DMS153 treated with DMSO at 0.1 percent for 48 hours (cell line): ENCODE results near the gene TNK2.
"Not testable (repeated sequence)": the region's sequence is repeated elsewhere in the genome, so short reads cannot be mapped to it uniquely, and the experiment has no call there.

ENCODE experiments used
- DNase-seq: peaks from one replicate; lab custom pipeline; 2025; ENCODE audit not compliant: unreplicated experiment; lab: John Stamatoyannopoulos, UW

The TNK2 gene

DNA sequence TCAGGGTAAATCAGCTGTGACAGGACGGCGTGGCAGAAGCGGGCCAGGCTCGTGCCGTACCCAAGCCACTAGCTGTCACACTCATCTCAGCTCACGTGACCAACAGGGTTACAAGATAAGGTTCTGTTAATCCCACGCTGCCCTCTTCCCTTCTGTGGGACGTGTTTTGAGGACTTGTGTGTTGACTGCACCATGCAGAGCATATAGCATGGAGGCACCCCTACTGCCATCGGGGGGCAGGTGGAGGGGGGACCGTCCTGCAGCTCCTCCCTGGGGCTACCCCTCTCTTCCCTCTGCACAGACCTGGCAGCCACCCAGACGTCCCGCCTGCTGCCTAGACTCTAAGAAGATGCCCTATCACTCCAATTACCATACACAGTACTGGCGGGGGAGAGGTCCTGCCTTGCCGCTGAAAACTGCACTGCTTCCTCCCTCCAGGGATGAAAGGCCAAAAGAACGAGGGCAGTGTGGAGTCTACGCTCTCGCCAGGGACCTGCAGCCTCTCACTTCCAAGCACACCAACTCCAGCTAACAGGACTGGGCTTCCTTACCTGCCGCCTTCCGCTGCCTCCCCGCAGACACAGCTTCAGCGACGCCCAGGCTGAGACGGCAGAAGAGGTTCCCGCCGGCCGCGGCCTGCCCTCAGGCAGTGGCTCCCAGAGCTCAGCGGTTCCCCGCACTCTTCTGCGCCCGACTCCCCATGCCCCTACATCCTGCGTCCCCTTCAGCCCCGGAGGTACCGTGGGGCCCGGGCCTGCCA, at the start of gene TNK2:
Gene TNK2, minus strand, starts transcription at position 618 of the 760 bp plus-strand sequence. CDS start 19,963 bp downstream, outside the sequence.
- peak; percentile 23 for DNase-seq

DNA sequence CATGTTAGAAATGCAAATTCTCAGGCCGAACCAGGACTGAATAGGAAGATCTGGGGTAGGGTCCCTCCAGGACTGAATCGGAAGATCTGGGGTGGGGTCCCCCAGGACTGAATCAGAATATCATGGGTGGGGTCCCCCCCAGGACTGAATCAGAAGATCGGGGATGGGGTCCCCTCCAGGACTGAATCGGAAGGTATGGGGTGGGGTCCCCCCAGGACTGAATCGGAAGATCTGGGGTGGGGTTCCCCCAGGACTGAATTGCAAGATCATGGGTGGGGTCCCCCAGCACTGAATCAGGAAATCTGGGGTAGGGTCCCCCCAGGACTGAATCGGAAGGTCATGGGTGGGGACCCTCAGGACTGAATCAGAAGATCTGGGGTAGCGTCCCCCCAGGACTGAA, 48.2 kb upstream of the TNK2 start:
- no peak for DNase-seq

DNA sequence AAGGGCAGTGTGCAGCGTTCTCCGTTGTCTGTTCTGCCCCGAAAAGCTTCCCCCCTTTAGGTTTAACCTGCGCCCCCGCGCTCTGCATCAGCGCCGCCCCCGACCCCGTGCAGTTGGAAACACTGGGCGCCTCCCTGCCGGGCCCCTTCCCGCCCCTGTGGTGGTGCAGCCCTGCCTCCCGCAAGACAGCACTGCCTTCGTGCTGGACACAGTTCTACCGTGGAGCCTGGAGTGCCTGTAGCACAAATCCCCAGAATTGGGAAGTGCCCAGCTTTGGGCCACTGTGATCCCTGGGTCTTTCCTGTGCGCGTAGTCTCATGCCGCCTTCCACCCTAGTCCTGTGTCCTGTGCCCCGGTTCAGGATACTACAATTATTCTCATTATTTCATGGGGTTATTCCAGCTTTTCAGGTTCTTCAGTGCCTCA, 47.1 kb upstream of the TNK2 start:
- DNase-seq = not testable (repeated sequence)

DNA sequence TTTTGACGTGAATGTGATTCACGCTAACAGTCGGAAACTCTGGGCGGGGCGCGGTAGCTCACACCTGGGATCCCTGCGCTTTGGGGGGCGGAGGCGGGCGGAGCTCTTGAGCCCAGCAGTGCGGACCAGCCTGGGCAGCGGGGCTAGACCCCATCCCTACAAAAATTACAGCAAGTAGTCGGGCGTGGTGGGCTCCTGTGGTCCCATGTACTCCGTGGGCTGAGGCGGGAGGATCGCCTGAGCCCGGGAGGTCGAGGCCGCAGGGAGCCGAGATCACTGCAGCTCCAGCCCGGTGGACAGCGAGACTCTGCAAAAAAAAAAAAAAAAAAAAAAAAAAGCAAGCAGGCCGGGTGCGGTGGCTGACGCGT, 46.4 kb upstream of the TNK2 start:
- not testable (repeated sequence) for DNase-seq

DNA sequence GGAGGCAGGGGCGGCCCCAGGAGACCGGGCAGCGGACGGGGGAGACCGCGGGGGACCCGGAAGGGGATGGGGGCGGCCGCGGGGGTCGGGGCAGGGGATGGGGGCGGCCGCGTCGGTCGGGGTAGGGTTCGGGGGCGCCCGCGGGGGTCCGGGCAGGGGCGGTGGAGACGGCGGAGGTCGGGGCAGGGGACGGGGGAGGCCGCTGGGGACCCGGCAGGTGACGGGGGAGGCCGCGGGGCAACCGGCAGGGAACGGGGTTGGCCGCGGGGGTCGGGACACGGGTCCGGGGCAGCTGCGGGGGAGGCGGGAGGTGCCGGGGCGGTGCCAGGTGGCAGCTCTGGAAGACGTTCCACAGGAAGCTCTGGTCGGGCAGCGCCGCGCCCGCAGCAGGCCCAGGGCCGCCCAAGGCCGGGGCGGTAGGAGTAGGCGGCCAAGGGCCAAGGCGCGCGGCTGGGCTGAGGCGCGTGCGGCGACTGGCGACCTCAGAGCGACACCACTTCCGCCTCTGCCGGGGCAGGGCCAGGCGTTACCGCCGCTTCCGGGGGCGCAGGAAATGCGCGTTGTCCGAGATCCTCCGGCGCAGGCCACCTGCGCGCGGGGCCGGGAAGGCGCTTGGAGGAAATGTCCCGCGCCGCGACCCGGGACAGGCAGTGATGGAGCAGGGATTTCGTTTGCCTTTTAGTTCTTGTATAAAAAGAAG, 45.9 kb upstream of the TNK2 start:
- not testable (repeated sequence) for DNase-seq

DNA sequence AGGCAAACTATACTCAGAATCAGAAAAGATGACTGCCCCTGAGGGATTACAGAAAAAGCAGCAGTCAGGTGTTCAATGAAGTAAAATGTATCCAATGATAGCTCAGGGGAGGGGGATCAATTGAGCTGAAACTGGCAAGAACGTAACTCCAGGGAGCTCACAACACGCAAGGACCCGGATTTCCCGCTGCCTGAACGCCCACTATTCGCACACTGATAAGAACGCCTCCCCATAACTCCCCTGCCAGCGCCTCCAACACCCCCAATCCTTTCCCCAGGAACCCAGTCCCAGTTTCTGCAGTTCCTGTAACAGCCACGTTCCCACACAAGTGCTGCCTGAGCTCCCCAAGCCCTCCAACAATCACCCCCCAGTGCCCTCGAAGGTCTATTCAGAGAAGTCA, 44.2 kb upstream of the TNK2 start:
- not testable (repeated sequence) for DNase-seq

DNA sequence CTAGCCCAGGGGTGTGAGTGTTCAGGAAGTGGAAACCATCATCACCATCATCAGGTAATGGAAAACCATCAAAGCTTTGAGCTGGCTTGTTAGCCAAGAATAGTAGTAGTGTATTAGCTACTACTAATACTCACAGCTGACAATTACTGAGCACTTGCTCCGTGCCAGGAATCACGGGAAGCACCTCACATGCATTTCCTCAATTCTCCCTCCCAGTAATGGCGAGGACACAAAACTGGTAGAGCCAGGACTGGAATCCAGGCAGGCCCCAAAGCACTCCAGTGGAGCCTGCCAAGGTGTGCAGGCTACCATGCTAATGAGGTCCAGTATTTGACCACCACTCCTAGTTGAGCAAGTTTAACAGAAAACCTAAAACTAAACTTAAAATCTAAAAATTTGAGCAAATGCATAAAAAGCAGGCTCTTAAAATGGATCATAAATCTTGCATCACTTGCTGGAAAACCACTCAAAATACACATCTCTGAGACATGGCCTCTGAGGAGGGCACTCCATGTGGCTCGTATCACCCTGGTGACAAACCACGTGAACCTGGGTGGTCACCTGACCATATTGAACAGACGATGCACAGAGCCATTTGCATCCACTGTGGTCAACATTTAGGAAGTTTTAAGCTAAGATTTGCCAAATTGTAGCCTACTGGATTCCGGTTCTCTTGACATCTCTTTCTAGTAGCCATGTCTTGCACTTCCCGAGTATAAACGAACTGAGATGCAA, 43.3 kb upstream of the TNK2 start:
- DNase-seq = not testable (repeated sequence)

DNA sequence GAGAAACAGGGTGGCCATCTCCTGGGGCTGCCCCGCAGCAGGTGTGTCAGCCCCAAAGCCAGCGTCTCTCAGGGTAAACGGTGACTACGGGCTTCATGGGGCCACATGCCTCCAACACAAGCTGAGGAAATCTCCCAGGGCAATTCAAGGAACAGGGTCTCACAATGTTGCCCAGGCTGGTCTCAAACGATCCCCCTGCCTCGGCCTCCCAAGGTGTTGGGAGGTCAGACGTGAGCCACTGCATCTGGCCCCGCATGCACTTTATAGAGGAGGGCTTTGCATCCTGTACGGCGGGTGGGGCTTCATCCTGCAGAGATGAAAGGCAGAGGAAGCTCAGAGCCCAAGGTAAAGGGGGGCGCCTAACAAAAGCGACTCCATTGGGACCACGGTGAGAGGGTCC, 42.4 kb upstream of the TNK2 start:
- not testable (repeated sequence) for DNase-seq

DNA sequence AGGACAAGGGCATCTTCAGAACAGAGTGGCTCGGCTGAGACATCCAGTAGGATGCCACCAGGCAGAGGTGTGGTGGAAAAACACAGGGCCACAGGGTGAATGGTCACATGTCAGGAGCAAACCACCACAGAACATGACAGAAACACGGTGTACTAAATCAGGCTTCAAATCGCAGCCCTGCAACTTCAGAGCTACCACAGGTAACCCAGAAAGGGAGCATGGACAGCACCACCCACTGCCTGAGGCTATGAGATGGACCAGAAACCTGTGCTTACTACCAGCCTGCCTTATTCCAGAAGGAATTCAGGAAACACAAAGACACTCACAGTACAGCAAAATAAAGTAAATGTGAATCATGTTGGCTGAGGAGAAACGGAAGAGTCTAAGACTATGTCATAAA, 41.8 kb upstream of the TNK2 start:
- not testable (repeated sequence) for DNase-seq

DNA sequence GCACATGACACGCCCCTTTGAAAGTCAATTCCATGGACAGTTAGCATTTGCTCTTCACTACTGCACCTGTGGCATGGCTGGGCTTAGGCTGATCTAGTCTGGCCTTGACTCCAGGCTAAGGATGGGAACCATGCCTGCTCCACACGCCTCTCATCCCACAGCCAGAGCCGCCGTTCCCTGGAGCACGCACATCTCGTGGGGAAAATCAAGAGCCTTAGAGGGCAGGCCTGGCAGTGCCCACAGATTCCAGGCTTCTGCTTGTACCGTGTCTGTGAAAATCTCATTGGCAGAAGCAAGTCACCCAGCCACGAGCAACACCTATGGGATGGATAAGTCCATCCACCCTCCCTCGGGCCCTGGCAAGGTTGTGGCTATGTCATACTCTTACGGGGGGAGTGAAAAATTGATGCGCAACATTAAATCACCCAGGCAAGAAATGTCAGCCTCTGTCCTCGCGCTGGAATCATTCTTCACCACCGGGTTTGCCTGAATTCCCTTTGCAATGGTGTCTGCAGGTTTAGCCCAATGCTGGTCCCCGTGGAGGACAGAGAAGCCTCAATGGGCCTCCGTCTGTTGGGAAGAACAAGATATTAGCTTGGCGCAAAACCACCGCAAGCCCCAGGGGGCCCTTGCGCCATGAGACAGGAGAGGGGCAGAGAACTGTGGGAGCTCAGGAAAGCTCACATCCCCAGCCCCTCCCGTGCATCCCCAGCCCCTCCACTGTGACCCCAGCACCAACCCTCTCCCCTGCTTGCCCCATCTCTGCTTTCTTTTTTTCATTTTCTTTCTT, 38.8 kb upstream of the TNK2 start:
- not testable (repeated sequence) for DNase-seq

DNA sequence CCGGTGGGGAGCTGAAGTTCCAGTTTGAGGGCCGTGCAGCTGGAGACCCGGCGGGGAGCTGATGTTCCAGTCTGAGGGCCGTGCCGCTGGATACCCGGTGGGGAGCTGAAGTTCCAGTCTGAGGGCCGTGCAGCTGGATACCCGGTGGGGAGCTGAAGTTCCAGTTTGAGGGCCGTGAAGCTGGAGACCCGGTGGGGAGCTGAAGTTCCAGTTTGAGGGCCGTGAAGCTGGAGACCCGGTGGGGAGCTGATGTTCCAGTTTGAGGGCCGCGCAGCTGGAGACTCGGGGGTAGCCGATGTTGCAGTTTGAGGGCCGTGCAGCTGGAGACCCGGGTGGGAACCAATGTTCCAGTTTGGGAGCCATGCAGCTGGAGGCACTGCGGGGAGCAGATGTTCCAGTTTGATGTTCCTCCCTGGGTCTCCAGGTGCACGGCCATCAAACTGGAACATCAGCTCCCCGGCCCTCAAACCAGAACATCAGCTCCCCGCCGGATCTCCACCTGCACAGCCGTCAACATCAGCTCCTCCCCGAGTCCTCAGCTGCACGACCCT, 33.0 kb upstream of the TNK2 start:
- DNase-seq = not testable (repeated sequence)

DNA sequence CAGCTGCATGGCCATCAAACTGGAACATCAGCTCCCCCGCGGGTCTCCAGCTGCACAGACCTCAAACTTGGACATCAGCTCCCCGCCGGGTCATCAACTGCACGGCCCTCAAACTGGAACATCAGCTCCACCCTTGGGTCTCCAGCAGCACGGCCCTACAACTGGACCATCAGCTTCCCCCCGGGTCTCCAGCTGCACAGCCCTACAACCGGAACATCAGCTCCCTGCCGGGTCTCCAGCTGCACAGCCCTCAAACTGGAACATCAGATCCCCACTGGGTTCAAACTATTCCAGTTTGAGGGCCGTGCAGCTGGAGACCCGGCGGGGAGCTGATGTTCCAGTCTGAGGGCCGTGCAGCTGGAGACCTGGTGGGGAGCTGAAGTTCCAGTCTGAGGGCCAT, 32.5 kb upstream of the TNK2 start:
- not testable (repeated sequence) for DNase-seq

DNA sequence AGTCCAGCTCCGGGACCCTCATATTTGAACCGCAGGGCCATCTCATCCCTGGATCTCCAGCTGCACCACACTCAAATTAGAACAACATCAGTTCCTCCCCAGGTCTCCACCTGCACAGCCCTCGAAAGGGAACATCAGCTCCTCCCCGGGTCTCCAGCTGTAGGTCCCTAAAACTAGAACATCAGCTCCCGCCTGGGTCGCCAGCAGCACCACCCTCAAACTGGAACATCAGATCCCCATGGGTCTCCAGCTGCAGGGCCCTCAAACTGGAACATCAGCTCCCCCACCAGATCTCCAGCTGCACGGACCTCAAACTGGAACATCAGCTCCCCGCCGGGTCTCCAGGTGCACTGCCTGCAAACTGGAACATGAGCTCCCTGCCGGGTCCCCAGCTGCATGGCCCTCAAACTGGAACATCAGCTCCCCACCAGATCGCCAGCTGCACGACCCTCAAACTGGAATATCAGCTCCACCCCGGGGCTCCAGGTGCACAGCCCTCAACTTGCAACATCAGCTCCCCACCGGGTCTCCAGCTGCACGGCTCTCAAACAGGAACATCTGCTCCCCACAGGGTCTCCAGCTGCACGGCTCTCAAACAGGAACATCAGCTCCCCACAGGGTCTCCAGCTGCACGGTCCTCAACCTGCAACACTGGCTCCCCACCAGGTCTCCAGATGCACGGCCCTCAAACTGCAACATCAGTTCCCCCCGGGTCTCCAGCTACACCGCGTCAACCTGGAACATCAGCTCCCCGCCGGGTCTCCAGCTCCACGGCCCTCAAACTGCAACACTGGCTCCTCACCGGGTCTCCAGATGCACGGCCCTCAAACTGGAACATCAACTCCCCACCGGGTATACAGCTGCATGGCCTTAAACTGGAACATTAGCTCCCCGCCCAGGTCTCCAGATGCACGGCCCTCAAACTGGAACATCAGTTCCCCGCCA, 31.4 kb upstream of the TNK2 start:
- DNase-seq = not testable (repeated sequence)

DNA sequence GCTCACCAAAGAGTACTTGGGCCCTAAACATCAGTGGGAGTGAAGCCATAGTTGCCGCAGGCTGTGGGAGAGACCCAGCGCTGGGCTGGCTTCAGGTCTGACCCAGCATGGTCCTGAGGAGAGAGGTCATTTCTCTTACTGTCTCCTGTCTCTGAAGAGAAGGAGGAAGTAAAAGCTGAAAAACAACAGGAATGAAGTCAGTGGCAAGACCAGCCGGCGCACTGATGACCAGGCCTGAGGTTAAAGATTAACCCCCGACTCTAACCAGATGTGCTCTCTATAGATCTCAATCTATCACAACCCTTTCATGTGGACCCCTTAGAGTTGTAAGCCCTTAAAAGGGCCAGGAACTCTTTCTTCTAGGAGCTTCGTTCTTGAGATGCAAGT, 24.7 kb upstream of the TNK2 start:
- DNase-seq = not testable (repeated sequence)

DNA sequence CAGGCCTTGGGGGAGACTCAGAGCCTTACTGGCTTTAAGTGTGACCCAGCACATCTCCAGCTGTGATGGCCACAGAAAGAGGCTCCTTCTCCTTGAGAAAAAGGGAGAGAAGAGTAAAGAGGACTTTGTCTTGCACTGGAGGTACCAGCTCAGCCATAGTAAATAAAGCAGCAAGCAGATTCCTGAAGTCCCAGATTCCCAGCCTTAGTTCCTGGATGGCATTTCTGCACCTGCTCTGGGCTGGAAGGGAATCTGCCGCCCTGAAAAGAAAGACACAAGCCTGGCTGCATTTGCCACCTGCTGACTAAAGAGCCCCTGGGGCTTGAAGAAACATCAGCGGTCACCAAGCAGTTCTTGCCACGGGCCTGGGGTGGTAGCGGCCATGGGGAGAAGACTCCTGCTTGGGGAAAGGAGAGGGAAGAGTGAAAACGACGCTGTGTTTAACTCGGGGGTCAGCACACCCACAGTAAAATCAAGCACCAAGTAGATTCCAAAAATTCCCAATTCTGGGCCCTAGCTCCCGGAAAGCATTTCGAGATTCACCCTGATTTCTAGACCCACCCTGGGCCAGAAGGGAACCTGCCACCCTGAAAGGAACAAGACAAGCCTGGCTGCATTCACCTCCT, 24.2 kb upstream of the TNK2 start:
- DNase-seq = no peak

DNA sequence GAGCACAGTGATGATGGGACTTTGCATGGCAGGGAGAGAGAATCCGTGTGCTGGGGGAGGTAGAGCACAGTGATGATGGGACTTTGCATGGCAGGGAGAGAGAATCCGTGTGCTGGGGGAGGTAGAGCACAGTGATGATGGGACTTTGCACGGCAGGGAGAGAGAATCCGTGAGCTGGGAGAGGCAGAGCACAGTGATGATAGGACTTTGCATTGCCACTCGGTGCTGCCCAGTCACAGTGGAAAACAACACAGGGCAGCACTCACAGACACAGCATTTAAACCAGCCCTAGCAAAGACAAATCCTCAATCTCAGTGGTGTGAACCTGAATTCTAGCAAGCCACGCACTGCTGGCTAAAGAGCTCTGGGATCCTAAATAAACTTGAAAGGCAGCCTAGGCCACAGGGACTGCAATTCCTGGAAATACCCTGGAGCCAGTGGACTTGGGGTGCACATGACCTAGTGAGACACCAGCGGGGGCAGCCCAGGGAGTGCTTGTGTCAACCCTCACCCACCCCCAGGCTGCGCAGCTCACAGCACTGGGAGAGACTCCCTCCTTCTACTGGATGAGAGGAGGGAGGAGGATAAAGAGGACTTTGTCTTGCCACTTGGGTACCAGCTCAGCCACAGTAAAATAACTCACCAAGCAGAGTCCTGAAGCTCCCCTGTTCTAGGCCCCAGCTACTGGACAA, 23.4 kb upstream of the TNK2 start:
- DNase-seq = no peak

DNA sequence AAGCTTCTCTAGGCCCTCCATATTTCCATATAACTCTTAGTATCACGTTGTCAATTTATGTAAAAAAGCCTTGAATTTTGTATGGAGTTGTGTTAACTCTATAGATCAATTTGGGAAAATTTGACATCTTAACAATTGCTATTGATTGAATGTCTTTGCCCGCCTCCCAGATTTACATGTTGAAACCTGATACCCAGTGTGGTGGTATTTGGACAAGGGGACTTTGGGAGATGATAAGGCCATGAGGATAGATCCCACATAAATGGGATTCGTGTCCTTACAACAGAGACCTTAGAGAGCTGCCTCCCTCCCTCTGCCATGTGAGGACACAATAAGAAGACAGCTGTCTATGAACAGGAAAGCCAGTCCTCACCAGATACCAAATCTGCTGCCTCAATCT, 21.1 kb upstream of the TNK2 start:
- DNase-seq = no peak

DNA sequence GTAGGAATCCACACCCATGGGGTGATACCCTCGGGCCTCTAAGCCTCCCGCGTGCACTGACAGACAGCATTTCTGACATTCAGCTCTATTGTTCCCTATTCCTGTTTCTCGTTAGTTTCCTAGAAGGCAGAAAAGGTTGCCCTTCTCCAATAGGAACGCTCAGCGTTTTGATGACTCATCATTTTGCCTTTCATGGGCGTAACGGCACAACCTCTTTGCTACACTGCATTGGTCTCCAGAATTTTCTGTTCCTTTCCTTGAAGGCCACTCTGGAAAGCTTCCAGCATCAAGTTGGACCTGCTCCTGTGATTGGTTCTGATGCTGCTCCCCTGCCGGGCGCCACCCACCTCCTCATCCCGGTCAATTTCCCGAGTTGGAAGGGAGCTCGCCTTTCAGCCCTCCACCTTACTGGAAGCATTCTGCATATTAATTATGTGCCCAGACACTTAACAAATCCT, 13.0 kb upstream of the TNK2 start:
- DNase-seq = no peak
